Activated T-helper 1 cell treated with anti-CD3 and anti-CD28 coated beads, Interleukin-12 subunit alpha, Interleukin-12 subunit beta, Interleukin-2, Interleukin-4 antibody, amounts not matched to agents 30 ng/mL and 10 ng/mL and 1 ng/mL, durations not matched to agents 14 hours and 24 hours and 36 hours (primary cell): Measurements from ENCODE around the gene CDH23. TPM values are rescaled to one million over a fixed set of nuclear protein-coding genes. Genes with fewer than 3 reads are reported as not detected.
"Not testable (repeated sequence)": the region's sequence is repeated elsewhere in the genome, so short reads cannot be mapped to it uniquely, and the experiment has no call there.

ENCODE experiments used
- DNase-seq: peaks from one replicate; pipeline ENCODE4 v3.0.0; 2021; ENCODE audit warnings: low spot score
- H3K27ac Mint-ChIP-seq: one replicate; pipeline ENCODE4 v1.8.0; 2021; ENCODE audit warnings: mild to moderate bottlenecking, mixed read lengths
- H3K27me3 Mint-ChIP-seq: one replicate; pipeline ENCODE4 v1.8.0; 2022; ENCODE audit warnings: mild to moderate bottlenecking, moderate library complexity, mixed read lengths; ENCODE audit not compliant: insufficient read depth
- H3K36me3 Mint-ChIP-seq: one replicate; pipeline ENCODE4 v1.8.0; 2021; ENCODE audit warnings: low read depth, mixed read lengths
- H3K4me1 Mint-ChIP-seq: one replicate; pipeline ENCODE4 v1.8.0; 2021; ENCODE audit warnings: low read depth, mixed read lengths
- H3K4me3 Mint-ChIP-seq: one replicate; pipeline ENCODE4 v1.8.0; 2021; ENCODE audit warnings: mild to moderate bottlenecking, moderate library complexity, mixed read lengths
- H3K9me3 Mint-ChIP-seq: one replicate; pipeline ENCODE4 v1.8.0; 2021; ENCODE audit warnings: mixed read lengths
- intact Hi-C: fragments of 100-400 bp; cut with micrococcal nuclease; formaldehyde crosslinking; loops from one replicate; pipeline ENCODE4 v1.15.1; 2024
- total RNA-seq: library from RNA; stranded (reverse); gene quantifications from 2 replicates; pipeline ENCODE4 v1.2.3, GENCODE V29; 2022

CDH23 gene
- total RNA-seq, result 0.51 and 0.57 TPM in 2 replicates

- peak within 1 kb of the TSS; percentile 62 for H3K4me3 Mint-ChIP-seq
- peaks cover 47% of the 10 kb centered on the region for H3K27me3 Mint-ChIP-seq
- H3K4me1 Mint-ChIP-seq, result no peaks in the 10 kb centered on the region
- no peak within 1 kb of the TSS for H3K27ac Mint-ChIP-seq
- no peaks in the 10 kb centered on the region for H3K9me3 Mint-ChIP-seq
- H3K36me3 Mint-ChIP-seq, result no peaks in the 10 kb centered on the region
- no peak for DNase-seq
- intact Hi-C loops, result loop anchor here (5.0 kb wide), 1 partner anchor 175 kb away; no protein-coding TSS in a partner anchor
Observed at GRCh38 chr10:71396711-71397295, at the start of gene CDH23. CDH23 (plus strand) TSS chr10:71396920; CDS start chr10:71439832, 42,912 bp downstream.

GRCh38 chr10:71347587-71348395 is 48.9 kb upstream of the CDH23 start:
- H3K27me3 Mint-ChIP-seq, result no peaks in the 10 kb centered on the region
- H3K36me3 Mint-ChIP-seq, result no peaks in the 10 kb centered on the region
- H3K9me3 Mint-ChIP-seq, result no peaks in the 10 kb centered on the region
- no peak overlapping the region for H3K27ac Mint-ChIP-seq
- H3K4me3 Mint-ChIP-seq, result no peak overlapping the region
- no peak for DNase-seq
- no peaks in the 10 kb centered on the region for H3K4me1 Mint-ChIP-seq
- intact Hi-C loops, result no loop called here

- no peak for DNase-seq
- H3K27ac Mint-ChIP-seq, result no peak overlapping the region
- no peaks in the 10 kb centered on the region for H3K27me3 Mint-ChIP-seq
- H3K4me3 Mint-ChIP-seq, result no peak overlapping the region
- H3K9me3 Mint-ChIP-seq, result no peaks in the 10 kb centered on the region
- intact Hi-C loops, result no loop called here
- H3K36me3 Mint-ChIP-seq, result no peaks in the 10 kb centered on the region
- H3K4me1 Mint-ChIP-seq, result no peaks in the 10 kb centered on the region
Observed at GRCh38 chr10:71348850-71349249, 47.9 kb upstream of the CDH23 start.

GRCh38 chr10:71349406-71349805 is 47.3 kb upstream of the CDH23 start:
- Mint-ChIP-seq H3K9me3 (no peaks in the 10 kb centered on the region), H3K4me3 (no peak overlapping the region), H3K27ac (no peak overlapping the region), H3K36me3 (no peaks in the 10 kb centered on the region), H3K4me1 (no peaks in the 10 kb centered on the region), H3K27me3 (no peaks in the 10 kb centered on the region)
- intact Hi-C loops, result no loop called here
- no peak for DNase-seq

- DNase-seq, result no peak
- Mint-ChIP-seq H3K9me3 (no peaks in the 10 kb centered on the region), H3K27ac (no peak overlapping the region), H3K4me3 (no peak overlapping the region), H3K27me3 (no peaks in the 10 kb centered on the region), H3K4me1 (no peaks in the 10 kb centered on the region), H3K36me3 (no peaks in the 10 kb centered on the region)
- intact Hi-C loops, result no loop called here
Observed at GRCh38 chr10:71351087-71351486, 45.6 kb upstream of the CDH23 start.

- H3K27ac Mint-ChIP-seq, result no peak overlapping the region
- H3K36me3 Mint-ChIP-seq, result no peaks in the 10 kb centered on the region
- H3K4me1 Mint-ChIP-seq, result no peaks in the 10 kb centered on the region
- no peaks in the 10 kb centered on the region for H3K9me3 Mint-ChIP-seq
- DNase-seq, result no peak
- no peaks in the 10 kb centered on the region for H3K27me3 Mint-ChIP-seq
- H3K4me3 Mint-ChIP-seq, result no peak overlapping the region
- intact Hi-C loops, result no loop called here
Observed at GRCh38 chr10:71351628-71352319, 44.9 kb upstream of the CDH23 start.

- DNase-seq, result no peak
- Mint-ChIP-seq H3K27ac (no peak overlapping the region), H3K27me3 (no peaks in the 10 kb centered on the region), H3K4me3 (no peak overlapping the region), H3K9me3 (no peaks in the 10 kb centered on the region), H3K36me3 (no peaks in the 10 kb centered on the region), H3K4me1 (no peaks in the 10 kb centered on the region)
- intact Hi-C loops, result no loop called here
Observed at GRCh38 chr10:71353639-71354038, 43.1 kb upstream of the CDH23 start.

- Mint-ChIP-seq H3K4me3 (no peak overlapping the region), H3K9me3 (no peaks in the 10 kb centered on the region), H3K27ac (no peak overlapping the region), H3K4me1 (no peaks in the 10 kb centered on the region), H3K36me3 (no peaks in the 10 kb centered on the region), H3K27me3 (no peaks in the 10 kb centered on the region)
- intact Hi-C loops, result no loop called here
- no peak for DNase-seq
Observed at GRCh38 chr10:71354776-71355175, 41.9 kb upstream of the CDH23 start.

- H3K36me3 Mint-ChIP-seq, result no peaks in the 10 kb centered on the region
- no peak overlapping the region for H3K4me3 Mint-ChIP-seq
- no peaks in the 10 kb centered on the region for H3K27me3 Mint-ChIP-seq
- intact Hi-C loops, result no loop called here
- no peaks in the 10 kb centered on the region for H3K9me3 Mint-ChIP-seq
- no peaks in the 10 kb centered on the region for H3K4me1 Mint-ChIP-seq
- no peak overlapping the region for H3K27ac Mint-ChIP-seq
- no peak for DNase-seq
Observed at GRCh38 chr10:71355886-71356285, 40.8 kb upstream of the CDH23 start.

- Mint-ChIP-seq H3K27me3 (no peaks in the 10 kb centered on the region), H3K9me3 (no peaks in the 10 kb centered on the region), H3K4me1 (no peaks in the 10 kb centered on the region), H3K36me3 (no peaks in the 10 kb centered on the region), H3K4me3 (no peak overlapping the region), H3K27ac (no peak overlapping the region)
- DNase-seq, result no peak
- intact Hi-C loops, result no loop called here
Observed at GRCh38 chr10:71357792-71358265, 38.9 kb upstream of the CDH23 start.

GRCh38 chr10:71358277-71358676 is 38.4 kb upstream of the CDH23 start:
- H3K27me3 Mint-ChIP-seq, result no peaks in the 10 kb centered on the region
- H3K27ac Mint-ChIP-seq, result no peak overlapping the region
- H3K4me1 Mint-ChIP-seq, result no peaks in the 10 kb centered on the region
- DNase-seq, result no peak
- intact Hi-C loops, result no loop called here
- H3K4me3 Mint-ChIP-seq, result no peak overlapping the region
- no peaks in the 10 kb centered on the region for H3K9me3 Mint-ChIP-seq
- no peaks in the 10 kb centered on the region for H3K36me3 Mint-ChIP-seq

- H3K9me3 Mint-ChIP-seq, intact Hi-C loops, H3K27me3 Mint-ChIP-seq, H3K4me1 Mint-ChIP-seq, H3K36me3 Mint-ChIP-seq, DNase-seq, H3K4me3 Mint-ChIP-seq, H3K27ac Mint-ChIP-seq: not testable (repeated sequence)
Observed at GRCh38 chr10:71358906-71359305, 37.8 kb upstream of the CDH23 start.
